Lung microvascular endothelial cell (primary cell): ENCODE data around the gene ATP2B3. TPM values are rescaled to one million over a fixed set of nuclear protein-coding genes. Genes with fewer than 3 reads are reported as not detected.
A peak's percentile ranks its signal among the peaks of the same experiment; 100 is the strongest.

Experiments used
- DNase-seq, 2 donors: peaks; one replicate each; pipeline versions ENCODE4 v3.0.0 to v3.0.0-alpha.2; 2010; ENCODE audit warnings: low read depth in 2 of 2
- total RNA-seq: library from RNA; depleted of rRNA; stranded (reverse); fragments of >200 nt; gene quantifications from 2 replicates; pipeline ENCODE4 v1.2.1, GENCODE V29; 2014

Gene ATP2B3
- total RNA-seq, 1 donor from 2014 or later, result not detected

DNA sequence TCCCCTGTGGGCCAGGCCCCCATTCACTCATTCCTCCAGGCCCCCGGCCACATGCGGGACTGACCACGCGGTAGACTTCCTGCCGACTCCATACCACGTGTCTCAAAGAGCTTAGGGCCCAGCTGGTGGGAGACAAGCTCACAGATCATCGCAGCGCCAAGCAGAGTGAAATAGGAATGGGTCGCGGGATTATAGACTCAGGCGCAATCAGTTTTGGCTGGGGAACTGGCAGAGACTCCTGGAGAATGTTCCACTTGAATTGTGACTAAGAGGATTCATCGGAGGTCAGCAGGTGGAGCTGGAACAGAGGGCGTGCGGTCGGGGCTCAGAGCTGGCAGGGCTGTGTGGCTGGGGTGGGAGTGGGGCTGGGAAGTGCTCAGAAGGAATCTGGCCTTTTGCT is 15.6 kb downstream of the ATP2B3 start:
- no peak for DNase-seq

DNA sequence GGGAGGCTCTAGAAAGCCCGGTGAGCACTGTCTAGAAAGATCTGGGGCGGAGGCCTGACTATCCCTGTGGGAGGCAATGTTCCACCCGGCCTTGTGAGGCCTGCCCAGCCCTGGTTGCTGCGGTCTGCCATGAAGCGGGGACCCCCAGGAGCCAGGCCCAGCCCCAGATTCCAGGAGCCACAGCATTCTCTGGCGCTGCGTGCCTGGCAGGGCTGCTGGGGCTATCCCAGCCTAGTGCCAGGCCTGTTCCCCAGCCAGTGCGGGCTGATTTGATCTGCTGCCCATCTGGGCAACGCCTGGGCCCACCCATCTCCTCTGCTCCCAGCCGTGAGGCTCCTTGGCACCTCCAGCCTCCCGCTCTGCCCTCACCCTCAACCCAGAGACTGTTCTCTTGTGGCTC is 19.6 kb downstream of the ATP2B3 start:
- no peak for DNase-seq

- no peak for DNase-seq
Observed at GRCh38 chrX:153537526-153538295, 20.3 kb downstream of the ATP2B3 start.

DNA sequence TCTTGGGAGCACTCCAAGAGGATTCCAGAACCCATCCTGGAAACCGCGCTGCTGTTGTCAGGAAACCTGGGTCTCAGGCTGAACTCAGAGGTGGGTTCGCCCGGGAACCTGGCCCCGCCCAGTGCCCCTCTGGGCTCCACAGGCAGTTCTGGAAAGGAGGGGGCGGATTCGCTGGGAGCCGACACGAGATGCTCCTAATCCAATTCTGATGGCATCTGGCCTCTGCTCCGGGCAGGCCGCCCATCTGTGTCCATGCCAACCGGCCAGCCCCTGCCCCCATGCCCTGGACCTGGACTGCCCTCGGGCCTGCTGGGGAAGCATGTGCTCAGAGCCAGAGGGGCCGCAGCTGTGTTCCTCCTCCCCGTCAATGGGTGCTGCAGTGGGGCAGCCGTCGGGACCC is 21.0 kb downstream of the ATP2B3 start:
- no peak for DNase-seq

- DNase-seq, result peak; percentile 64 to 81
Observed at GRCh38 chrX:153539171-153539978, 21.9 kb downstream of the ATP2B3 start.

GRCh38 chrX:153539979-153540358 is 22.5 kb downstream of the ATP2B3 start:
- no peak for DNase-seq

DNA sequence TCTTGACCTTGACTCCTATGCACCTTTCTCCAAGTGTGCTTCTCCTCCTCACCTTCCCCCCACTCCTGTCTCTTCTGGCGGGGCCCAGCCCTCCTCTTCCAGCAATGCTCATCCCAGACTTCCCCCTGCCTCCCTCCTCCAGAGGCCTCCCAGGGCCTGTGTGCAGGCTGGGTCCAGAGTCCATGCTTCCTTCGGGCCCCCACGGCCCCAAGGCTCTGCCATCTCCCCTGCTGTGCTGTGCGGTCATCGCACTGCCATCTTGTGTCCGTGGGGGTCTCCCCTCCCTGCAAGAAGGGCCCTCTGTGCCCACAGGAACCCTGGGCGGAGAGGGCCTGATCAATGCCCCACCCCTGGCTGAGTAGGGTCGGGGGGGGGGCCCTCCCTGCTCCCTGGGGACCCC is 27.3 kb downstream of the ATP2B3 start:
- no peak for DNase-seq

DNA sequence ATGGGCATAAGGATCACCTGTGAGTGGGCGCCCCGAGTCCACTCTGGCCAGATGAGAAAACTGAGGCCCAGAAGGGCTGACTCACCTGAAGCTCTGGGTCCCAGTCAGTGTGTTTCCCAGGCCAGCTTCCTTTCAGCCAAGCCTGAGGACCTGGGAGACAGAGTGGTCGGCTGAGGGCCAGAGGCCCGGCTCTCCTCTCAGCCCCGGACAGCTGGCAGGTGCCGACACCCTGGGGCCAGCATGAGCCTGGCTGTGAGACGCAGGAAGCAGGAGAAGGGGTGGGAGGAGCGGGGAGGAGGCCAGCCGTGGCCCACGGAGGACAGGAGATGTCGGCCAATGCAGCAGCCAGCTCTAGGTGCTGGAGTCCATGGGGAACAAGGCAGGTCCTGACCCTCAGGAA is 28.9 kb downstream of the ATP2B3 start:
- DNase-seq, result no peak

DNA sequence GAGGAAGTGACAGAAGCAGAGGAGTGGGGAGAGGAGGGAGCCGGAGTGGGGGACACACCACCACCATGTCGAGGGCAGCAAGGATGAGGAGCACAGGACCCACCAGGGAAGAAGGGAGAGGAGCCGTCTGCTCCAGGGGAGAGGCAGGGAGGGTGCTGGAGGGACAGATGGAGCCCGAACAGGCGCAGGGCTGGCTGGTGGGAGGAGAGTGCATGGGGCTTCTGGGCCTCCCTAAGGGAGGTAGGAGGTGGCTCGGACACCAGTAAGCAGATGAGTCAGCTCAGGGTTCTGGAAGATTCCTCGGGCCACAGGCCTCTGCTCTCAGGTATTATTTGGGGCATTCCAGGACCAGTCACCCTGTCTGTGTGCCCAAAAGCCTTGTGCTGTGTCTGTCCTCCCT is 29.8 kb downstream of the ATP2B3 start:
- no peak for DNase-seq

DNA sequence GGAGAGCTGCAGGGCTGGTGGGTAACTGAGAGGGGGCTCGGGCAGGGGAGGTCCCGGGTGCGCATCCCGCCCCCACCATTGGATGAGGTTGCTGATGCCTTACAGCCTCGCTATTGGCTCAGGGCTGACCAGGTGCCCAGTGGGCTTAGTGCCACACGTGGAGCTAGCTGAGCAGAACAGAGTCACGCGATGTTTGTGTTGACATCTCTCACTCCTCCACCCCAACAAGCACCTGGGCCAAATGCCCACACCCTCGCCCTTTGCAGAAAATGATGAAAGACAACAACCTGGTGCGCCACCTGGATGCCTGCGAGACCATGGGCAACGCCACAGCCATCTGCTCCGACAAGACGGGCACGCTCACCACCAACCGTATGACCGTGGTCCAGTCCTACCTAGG is 31.8 kb downstream of the ATP2B3 start:
- DNase-seq, result no peak

GRCh38 chrX:153549807-153550206 is 32.4 kb downstream of the ATP2B3 start:
- no peak for DNase-seq

GRCh38 chrX:153551135-153551534 is 33.7 kb downstream of the ATP2B3 start:
- DNase-seq, result no peak

DNA sequence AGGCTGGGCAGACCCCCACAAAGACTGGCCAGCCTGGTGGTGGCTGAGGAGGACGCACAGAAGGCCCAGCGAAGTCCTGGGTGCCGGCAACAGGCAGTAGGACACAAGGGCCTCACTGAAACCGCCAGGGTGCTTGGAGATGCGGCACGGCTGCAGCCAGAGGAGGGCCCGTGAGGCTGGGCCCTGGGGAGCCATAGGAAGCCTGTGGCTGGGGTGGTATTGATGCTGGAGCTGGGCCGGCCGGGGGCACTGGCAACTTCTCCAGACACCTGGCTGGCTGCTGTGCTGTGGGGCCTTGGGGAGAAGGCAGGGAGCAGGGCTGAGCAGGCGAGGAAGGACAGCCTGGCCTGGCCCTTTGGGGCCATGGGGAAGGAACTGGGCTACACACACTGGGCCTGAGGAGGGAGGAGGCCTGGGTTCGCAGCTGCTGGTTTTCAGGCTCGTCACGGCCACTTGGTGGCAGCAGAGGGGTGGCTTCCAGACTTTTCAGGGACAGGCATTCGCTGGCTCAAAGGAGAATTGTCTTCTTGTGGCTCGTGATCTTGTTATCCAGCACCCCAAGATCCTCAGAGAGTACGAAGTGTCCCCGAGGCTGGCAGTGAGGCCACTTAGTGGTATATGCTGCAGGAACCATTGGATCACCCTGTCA is 37.2 kb downstream of the ATP2B3 start:
- DNase-seq, result peak; percentile 47 to 65

- no peak for DNase-seq
Observed at GRCh38 chrX:153556767-153557166, 39.3 kb downstream of the ATP2B3 start.

GRCh38 chrX:153557618-153558355 is 40.3 kb downstream of the ATP2B3 start:
- no peak for DNase-seq

- DNase-seq, result no peak
Observed at GRCh38 chrX:153560000-153560399, 42.6 kb downstream of the ATP2B3 start.

DNA sequence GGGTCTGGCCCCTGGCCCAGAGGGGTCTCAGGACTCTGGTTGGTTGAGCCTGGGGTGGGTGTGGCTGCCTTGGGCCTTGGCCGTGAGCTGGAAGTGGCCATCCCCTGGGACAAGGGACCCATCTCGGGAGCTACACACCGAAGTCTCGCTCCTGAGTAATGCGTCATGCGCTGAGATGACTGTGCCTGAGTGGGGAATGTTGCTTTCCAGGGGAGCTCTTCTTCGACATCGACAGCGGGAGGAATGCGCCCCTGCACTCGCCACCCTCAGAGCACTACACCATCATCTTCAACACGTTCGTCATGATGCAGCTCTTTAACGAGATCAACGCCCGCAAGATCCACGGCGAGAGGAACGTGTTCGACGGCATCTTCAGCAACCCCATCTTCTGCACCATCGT is 43.0 kb downstream of the ATP2B3 start:
- DNase-seq, result no peak

DNA sequence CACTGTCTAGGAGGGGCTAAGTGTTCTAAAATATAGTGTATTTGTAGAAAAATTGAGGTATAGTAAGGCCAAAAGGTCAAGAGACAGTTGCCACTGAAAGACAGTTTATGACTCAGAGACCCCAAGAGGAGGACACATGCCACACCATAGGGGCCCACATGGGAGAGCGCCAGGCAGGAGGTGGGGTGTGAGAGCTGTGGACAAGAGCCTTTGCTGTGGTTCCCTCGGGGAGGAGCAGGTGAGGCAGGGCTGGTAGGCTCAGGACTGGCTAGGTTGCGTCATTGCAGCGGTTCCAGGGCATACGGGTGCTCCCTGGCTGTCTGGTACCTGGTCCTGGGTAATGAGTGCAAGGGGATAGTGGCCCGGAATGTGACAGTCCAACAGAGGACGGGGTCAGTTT is 43.9 kb downstream of the ATP2B3 start:
- no peak for DNase-seq

DNA sequence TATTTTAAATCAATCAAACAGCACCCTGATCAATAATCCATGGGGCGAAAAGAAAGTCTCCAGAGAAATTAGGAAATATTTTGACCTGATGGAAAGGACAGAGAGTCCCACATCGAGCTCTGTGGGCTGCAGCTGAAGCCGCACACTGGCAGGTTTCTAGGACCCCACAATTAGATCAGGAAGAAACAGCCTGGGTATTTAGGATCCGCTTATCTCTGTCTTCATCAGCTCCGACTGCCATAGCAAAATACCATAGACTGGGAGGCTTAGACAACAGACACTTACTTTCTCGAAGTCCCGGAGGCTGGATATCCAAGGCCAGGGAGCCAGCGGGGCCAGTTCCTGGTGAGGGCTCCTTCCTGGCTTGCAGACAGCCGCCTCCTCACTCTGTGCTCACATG is 45.1 kb downstream of the ATP2B3 start:
- DNase-seq, result no peak

GRCh38 chrX:153564047-153564606 is 46.7 kb downstream of the ATP2B3 start:
- DNase-seq, result no peak

DNA sequence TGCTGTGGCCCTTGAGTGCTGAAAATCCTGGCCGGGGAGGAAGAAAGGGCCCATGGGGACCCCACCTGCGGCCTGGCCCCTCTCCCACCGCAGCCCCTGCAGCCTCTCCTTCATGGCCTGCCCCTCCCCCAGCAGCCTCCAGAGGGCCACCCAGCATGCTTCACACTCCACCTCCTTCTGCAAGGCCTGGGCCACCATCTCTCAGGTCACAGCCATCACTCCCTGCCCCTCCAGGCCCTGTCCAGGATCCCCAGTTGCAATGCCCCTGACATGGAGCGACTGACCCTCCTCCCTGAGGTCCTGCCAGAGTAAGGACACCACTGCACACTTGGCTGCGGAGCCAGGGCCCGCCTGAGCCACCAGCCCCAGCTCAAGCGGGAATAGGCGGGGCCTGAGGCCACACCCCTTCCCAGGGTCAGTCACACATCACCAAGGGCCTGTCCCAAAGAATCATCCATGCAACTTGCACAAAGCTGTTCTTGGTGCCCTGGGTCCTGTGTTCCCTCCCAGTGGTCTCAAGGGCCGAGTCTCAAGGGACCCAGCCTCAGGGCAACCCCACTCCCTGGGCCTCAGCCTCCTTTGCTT is 48.6 kb downstream of the ATP2B3 start:
- DNase-seq, result no peak
